SK-N-SH treated with all-trans-retinoic acid at 6 μM for 48 hours (cell line): ENCODE results near the gene MEIOSIN.

ENCODE experiments used
- ATAC-seq: fragments of 200-7000 bp; cut with Tn5 transposase; 3 replicates; pipeline ENCODE4 v1.9.1; 2020; ENCODE audit warnings: mild to moderate bottlenecking, moderate library complexity
- ARNTL ChIP-seq: fragments of 450-650 bp; formaldehyde crosslinking; IDR thresholded peaks from 2 replicates; pipeline ENCODE4 v1.5.0; 2020; ENCODE audit warnings: low read depth, mild to moderate bottlenecking, moderate library complexity, borderline replicate concordance
- BACH2 ChIP-seq: fragments of 250-450 bp; sonication (Bioruptor Pico); IDR thresholded peaks from 2 replicates; pipeline ENCODE4 v1.9.0; 2021; ENCODE audit warnings: mild to moderate bottlenecking, borderline replicate concordance
- CSDC2 ChIP-seq: fragments of 250-450 bp; sonication (Bioruptor Pico); IDR thresholded peaks from 2 replicates; pipeline ENCODE4 v1.5.0; 2020; ENCODE audit warnings: mild to moderate bottlenecking, moderate library complexity
- ESRRG ChIP-seq: fragments of 250-450 bp; sonication (Bioruptor Pico); IDR thresholded peaks from 2 replicates; pipeline ENCODE4 v1.6.1; 2021; ENCODE audit warnings: mild to moderate bottlenecking
- GLIS3 ChIP-seq: fragments of 250-450 bp; sonication (Bioruptor Pico); IDR thresholded peaks from 2 replicates; pipeline ENCODE4 v1.5.0; 2020; ENCODE audit warnings: mild to moderate bottlenecking, moderate library complexity
- ISL1 ChIP-seq: fragments of 250-450 bp; sonication (Bioruptor Pico); IDR thresholded peaks from 2 replicates; pipeline ENCODE4 v2.1.2; 2022; ENCODE audit warnings: mild to moderate bottlenecking, moderate library complexity
- OSR1 ChIP-seq: fragments of 250-450 bp; sonication (Bioruptor Pico); IDR thresholded peaks from 2 replicates; pipeline ENCODE4 v1.8.0; 2022; ENCODE audit warnings: moderate library complexity, mild to moderate bottlenecking, inconsistent platforms
- PPARA ChIP-seq: fragments of 250-450 bp; sonication (Bioruptor Pico); IDR thresholded peaks from 2 replicates; pipeline ENCODE4 v1.5.0; 2020; ENCODE audit warnings: mild to moderate bottlenecking, borderline replicate concordance
- RARB ChIP-seq: fragments of 250-450 bp; sonication (Bioruptor Pico); IDR thresholded peaks from 2 replicates; pipeline ENCODE4 v1.8.0; 2021; ENCODE audit warnings: mild to moderate bottlenecking, moderate library complexity
- SNAI2 ChIP-seq: fragments of 250-450 bp; sonication (Bioruptor Pico); IDR thresholded peaks from 2 replicates; pipeline ENCODE4 v1.5.0; 2020; ENCODE audit warnings: mild to moderate bottlenecking, moderate library complexity
- TCF4 ChIP-seq: fragments of 250-450 bp; sonication (Bioruptor Pico); IDR thresholded peaks from 2 replicates; pipeline ENCODE4 v1.8.0; 2021; ENCODE audit warnings: mild to moderate bottlenecking, moderate library complexity, borderline replicate concordance
- TOX ChIP-seq: fragments of 250-450 bp; sonication (Bioruptor Pico); IDR thresholded peaks from 2 replicates; pipeline ENCODE4 v1.8.0; 2021; ENCODE audit warnings: mild to moderate bottlenecking, moderate library complexity, borderline replicate concordance
- TSHZ2 ChIP-seq: fragments of 250-450 bp; sonication (Bioruptor Pico); IDR thresholded peaks from 2 replicates; pipeline ENCODE4 v1.5.0; 2020; ENCODE audit warnings: mild to moderate bottlenecking, moderate library complexity
- ZC3H10 ChIP-seq: fragments of 250-450 bp; sonication (Bioruptor Pico); IDR thresholded peaks from 2 replicates; pipeline ENCODE4 v1.5.1; 2021; ENCODE audit warnings: mild to moderate bottlenecking, moderate library complexity
- ZFP30 ChIP-seq: fragments of 450-650 bp; formaldehyde crosslinking; IDR thresholded peaks from 2 replicates; pipeline ENCODE4 v1.5.0; 2022; ENCODE audit warnings: mild to moderate bottlenecking, moderate library complexity
- ZNF565 ChIP-seq: fragments of 450-650 bp; formaldehyde crosslinking; conservative IDR thresholded peaks from 2 replicates; pipeline ENCODE4 v1.5.0; 2020; ENCODE audit warnings: low read depth, mild to moderate bottlenecking, moderate library complexity
- ZNF70 ChIP-seq: fragments of 450-650 bp; formaldehyde crosslinking; IDR thresholded peaks from 2 replicates; pipeline ENCODE4 v1.5.0; 2020; ENCODE audit warnings: mild to moderate bottlenecking, moderate library complexity
- ZNF8 ChIP-seq: fragments of 450-650 bp; formaldehyde crosslinking; IDR thresholded peaks from 2 replicates; pipeline ENCODE4 v1.5.0; 2020; ENCODE audit warnings: mild to moderate bottlenecking, moderate library complexity
- TF ChIP-seq, protein P1 (sequence below): fragments of 250-450 bp; sonication (Bioruptor Pico); IDR thresholded peaks from 2 replicates; pipeline ENCODE4 v1.8.0; 2021; ENCODE audit warnings: low read depth, mild to moderate bottlenecking, moderate library complexity, borderline replicate concordance
- TF ChIP-seq, protein P2 (sequence below): fragments of 250-450 bp; sonication (Bioruptor Pico); IDR thresholded peaks from 2 replicates; pipeline ENCODE4 v1.8.0; 2020; ENCODE audit warnings: mild to moderate bottlenecking, moderate library complexity, borderline replicate concordance
- TF ChIP-seq, protein P3 (sequence below): fragments of 250-450 bp; sonication (Bioruptor Pico); IDR thresholded peaks from 2 replicates; pipeline ENCODE4 v1.5.1; 2021; ENCODE audit warnings: mild to moderate bottlenecking, moderate library complexity

MEIOSIN gene

GRCh38 chr19:45774765-45775164 is 41.5 kb downstream of the MEIOSIN start (continued):
- TF ChIP-seq, protein P1, sequence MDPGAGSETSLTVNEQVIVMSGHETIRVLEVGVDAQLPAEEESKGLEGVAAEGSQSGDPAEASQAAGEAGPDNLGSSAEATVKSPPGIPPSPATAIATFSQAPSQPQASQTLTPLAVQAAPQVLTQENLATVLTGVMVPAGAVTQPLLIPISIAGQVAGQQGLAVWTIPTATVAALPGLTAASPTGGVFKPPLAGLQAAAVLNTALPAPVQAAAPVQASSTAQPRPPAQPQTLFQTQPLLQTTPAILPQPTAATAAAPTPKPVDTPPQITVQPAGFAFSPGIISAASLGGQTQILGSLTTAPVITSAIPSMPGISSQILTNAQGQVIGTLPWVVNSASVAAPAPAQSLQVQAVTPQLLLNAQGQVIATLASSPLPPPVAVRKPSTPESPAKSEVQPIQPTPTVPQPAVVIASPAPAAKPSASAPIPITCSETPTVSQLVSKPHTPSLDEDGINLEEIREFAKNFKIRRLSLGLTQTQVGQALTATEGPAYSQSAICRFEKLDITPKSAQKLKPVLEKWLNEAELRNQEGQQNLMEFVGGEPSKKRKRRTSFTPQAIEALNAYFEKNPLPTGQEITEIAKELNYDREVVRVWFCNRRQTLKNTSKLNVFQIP (CRISPR knock-in tag), result no peak
- TF ChIP-seq BACH2 (CRISPR knock-in tag), result no peak

- TF ChIP-seq ISL1 (CRISPR knock-in tag) (no peak), TSHZ2 (no peak), ZFP30 (CRISPR knock-in tag) (no peak), GLIS3 (CRISPR knock-in tag) (no peak), SNAI2 (CRISPR knock-in tag) (no peak), OSR1 (no peak), PPARA (CRISPR knock-in tag) (no peak), RARB (no peak), ZC3H10 (CRISPR knock-in tag) (no peak), TOX (no peak), BACH2 (CRISPR knock-in tag) (no peak), ZNF70 (CRISPR knock-in tag) (no peak), TCF4 (CRISPR knock-in tag) (no peak), ZNF8 (CRISPR knock-in tag) (no peak), ARNTL (CRISPR knock-in tag) (no peak)
- TF ChIP-seq, protein P1 (CRISPR knock-in tag), result no peak
- TF ChIP-seq, protein P2, sequence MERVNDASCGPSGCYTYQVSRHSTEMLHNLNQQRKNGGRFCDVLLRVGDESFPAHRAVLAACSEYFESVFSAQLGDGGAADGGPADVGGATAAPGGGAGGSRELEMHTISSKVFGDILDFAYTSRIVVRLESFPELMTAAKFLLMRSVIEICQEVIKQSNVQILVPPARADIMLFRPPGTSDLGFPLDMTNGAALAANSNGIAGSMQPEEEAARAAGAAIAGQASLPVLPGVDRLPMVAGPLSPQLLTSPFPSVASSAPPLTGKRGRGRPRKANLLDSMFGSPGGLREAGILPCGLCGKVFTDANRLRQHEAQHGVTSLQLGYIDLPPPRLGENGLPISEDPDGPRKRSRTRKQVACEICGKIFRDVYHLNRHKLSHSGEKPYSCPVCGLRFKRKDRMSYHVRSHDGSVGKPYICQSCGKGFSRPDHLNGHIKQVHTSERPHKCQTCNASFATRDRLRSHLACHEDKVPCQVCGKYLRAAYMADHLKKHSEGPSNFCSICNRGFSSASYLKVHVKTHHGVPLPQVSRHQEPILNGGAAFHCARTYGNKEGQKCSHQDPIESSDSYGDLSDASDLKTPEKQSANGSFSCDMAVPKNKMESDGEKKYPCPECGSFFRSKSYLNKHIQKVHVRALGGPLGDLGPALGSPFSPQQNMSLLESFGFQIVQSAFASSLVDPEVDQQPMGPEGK (CRISPR knock-in tag), result no peak
- TF ChIP-seq, protein P3, sequence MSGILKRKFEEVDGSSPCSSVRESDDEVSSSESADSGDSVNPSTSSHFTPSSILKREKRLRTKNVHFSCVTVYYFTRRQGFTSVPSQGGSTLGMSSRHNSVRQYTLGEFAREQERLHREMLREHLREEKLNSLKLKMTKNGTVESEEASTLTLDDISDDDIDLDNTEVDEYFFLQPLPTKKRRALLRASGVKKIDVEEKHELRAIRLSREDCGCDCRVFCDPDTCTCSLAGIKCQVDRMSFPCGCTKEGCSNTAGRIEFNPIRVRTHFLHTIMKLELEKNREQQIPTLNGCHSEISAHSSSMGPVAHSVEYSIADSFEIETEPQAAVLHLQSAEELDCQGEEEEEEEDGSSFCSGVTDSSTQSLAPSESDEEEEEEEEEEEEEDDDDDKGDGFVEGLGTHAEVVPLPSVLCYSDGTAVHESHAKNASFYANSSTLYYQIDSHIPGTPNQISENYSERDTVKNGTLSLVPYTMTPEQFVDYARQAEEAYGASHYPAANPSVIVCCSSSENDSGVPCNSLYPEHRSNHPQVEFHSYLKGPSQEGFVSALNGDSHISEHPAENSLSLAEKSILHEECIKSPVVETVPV (CRISPR knock-in tag), result no peak
Measured at GRCh38 chr19:45777395-45777961, 44.2 kb downstream of the MEIOSIN start.

DNA sequence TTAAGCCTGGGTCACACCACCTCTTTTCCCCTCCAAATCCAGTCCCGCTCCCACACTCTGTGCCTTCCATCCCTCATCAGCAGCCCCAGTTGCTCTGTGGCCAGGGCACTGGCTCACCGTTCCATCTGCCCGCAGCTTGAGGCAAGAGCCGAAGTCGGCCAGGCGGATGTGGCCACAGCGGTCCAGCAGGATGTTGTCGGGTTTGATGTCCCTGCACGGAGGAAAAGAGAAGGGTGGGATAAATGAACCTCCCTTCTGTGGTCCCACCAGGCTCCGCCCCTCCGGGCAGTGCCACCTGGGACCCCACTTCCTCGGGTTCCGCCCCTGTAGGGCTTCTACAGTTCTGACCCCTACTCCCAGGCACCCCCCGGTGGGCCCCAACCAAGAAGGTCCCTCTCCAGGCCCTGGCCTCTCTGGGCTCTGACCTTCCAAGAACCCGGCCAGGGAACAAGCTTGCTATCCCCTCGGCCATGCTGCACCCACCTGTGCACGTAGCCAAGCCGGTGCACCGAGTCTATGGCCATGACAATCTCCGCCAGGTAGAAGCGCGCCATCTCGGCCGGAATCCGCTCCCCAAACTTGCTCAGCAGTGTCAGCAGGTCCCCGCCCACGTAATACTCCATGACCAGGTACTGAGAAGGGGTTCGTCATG is 44.9 kb downstream of the MEIOSIN start:
- ATAC-seq, result no peak
- no peak for TF ChIP-seq ZNF565 (CRISPR knock-in tag)
- no peak for TF ChIP-seq ISL1 (CRISPR knock-in tag)
- no peak for TF ChIP-seq CSDC2
- no peak for TF ChIP-seq ESRRG
- TF ChIP-seq, protein P2 (CRISPR knock-in tag), result no peak
- TF ChIP-seq, protein P1 (CRISPR knock-in tag), result no peak
- no peak for TF ChIP-seq ZC3H10 (CRISPR knock-in tag)
- TF ChIP-seq BACH2 (CRISPR knock-in tag), result no peak
- TF ChIP-seq SNAI2 (CRISPR knock-in tag), result no peak
- no peak for TF ChIP-seq OSR1
- TF ChIP-seq, protein P3 (CRISPR knock-in tag), result no peak
- TF ChIP-seq ARNTL (CRISPR knock-in tag), result no peak
- no peak for TF ChIP-seq GLIS3 (CRISPR knock-in tag)

More at GRCh38 chr19:45777395-45777961, 44.2 kb downstream of the MEIOSIN start:
- ATAC-seq, result no peak
